MM.1S (cell line): ENCODE data around the gene NAGK.

Experiments
- DNase-seq: peaks from one replicate; pipeline ENCODE4 v3.0.0-alpha.2; 2015
- H2AFZ ChIP-seq: fragments of 300-600 bp; sonication (generic); 2 replicates; pipeline ENCODE4 v1.6.0; 2016; ENCODE audit warnings: antibody characterized with exemption, low read length
- H3F3A ChIP-seq: fragments of 300-600 bp; sonication (generic); 2 replicates; pipeline ENCODE4 v1.6.1; 2016; ENCODE audit warnings: mild to moderate bottlenecking, antibody characterized with exemption, low read length, moderate library complexity, mixed read lengths; ENCODE audit not compliant: insufficient read depth
- H3K27ac ChIP-seq: fragments of 300-600 bp; sonication (generic); 2 replicates; pipeline ENCODE4 v1.5.1; 2016; ENCODE audit warnings: mild to moderate bottlenecking, low read length
- H3K27me3 ChIP-seq: fragments of 300-600 bp; sonication (generic); replicated peaks from 2 replicates; pipeline ENCODE4 v1.6.0; 2016; ENCODE audit warnings: low read length; ENCODE audit not compliant: insufficient read depth
- H3K36me3 ChIP-seq: fragments of 300-600 bp; sonication (generic); replicated peaks from 2 replicates; pipeline ENCODE4 v1.6.1; 2016; ENCODE audit warnings: mild to moderate bottlenecking, low read length, mixed read lengths; ENCODE audit not compliant: insufficient read depth
- H3K4me1 ChIP-seq: fragments of 300-600 bp; sonication (generic); 2 replicates; pipeline ENCODE4 v1.6.1; 2016; ENCODE audit warnings: low read length, mixed read lengths
- H3K4me2 ChIP-seq: fragments of 300-600 bp; sonication (generic); 2 replicates; pipeline ENCODE4 v1.6.0; 2016; ENCODE audit warnings: low read depth, low read length
- H3K4me3 ChIP-seq: fragments of 300-600 bp; sonication (generic); 2 replicates; pipeline ENCODE4 v1.5.1; 2016; ENCODE audit warnings: low read length, mixed read lengths
- H3K79me2 ChIP-seq: fragments of 300-600 bp; sonication (generic); 2 replicates; pipeline ENCODE4 v1.6.1; 2016; ENCODE audit warnings: mixed run types, low read length, mixed read lengths
- H3K9ac ChIP-seq: fragments of 300-600 bp; sonication (generic); 2 replicates; pipeline ENCODE4 v1.6.1; 2016; ENCODE audit warnings: low read length, mixed read lengths
- H3K9me2 ChIP-seq: fragments of 300-600 bp; sonication (generic); replicated peaks from 2 replicates; pipeline ENCODE4 v1.6.1; 2016; ENCODE audit warnings: mild to moderate bottlenecking, low read length, mixed read lengths; ENCODE audit not compliant: insufficient read depth
- H3K9me3 ChIP-seq: fragments of 300-600 bp; sonication (generic); replicated peaks from 2 replicates; pipeline ENCODE4 v1.6.1; 2016; ENCODE audit warnings: mild to moderate bottlenecking, low read length, mixed read lengths; ENCODE audit not compliant: insufficient read depth
- H4K20me1 ChIP-seq: fragments of 300-600 bp; sonication (generic); 2 replicates; pipeline ENCODE4 v1.6.1; 2016; ENCODE audit warnings: mild to moderate bottlenecking, low read length, moderate library complexity, mixed read lengths; ENCODE audit not compliant: insufficient read depth
- CTCF ChIP-seq: fragments of 300-600 bp; sonication (generic); IDR thresholded peaks from 2 replicates; pipeline ENCODE4 v1.5.1; 2016; ENCODE audit warnings: antibody characterized with exemption, low read length, mixed read lengths
- EZH2 ChIP-seq: fragments of 300-600 bp; sonication (generic); optimal IDR thresholded peaks from 2 replicates; pipeline ENCODE3; 2017; ENCODE audit warnings: low read depth, mild to moderate bottlenecking, antibody characterized with exemption, low read length, mixed read lengths
- EZH2phosphoT487 ChIP-seq: fragments of 300-600 bp; sonication (generic); IDR thresholded peaks from 2 replicates; pipeline ENCODE4 v1.6.1; 2018; ENCODE audit warnings: antibody characterized with exemption, low read length

NAGK gene

GRCh38 chr2:71060211-71060610 lies 8.2 kb upstream of the NAGK start:
- Histone ChIP-seq H3K9me2 (no peaks in the 10 kb centered on the region), H3K27ac (no peak overlapping the region), H2AFZ (no peak overlapping the region), H4K20me1 (no peaks in the 10 kb centered on the region), H3K9ac (no peak overlapping the region), H3K36me3 (no peaks in the 10 kb centered on the region), H3F3A (peaks cover 8% of the 10 kb centered on the region; the same call in 1 of the 2 replicates), H3K4me1 (peaks cover 16% of the 10 kb centered on the region), H3K79me2 (no peaks in the 10 kb centered on the region), H3K4me2 (no peak overlapping the region), H3K27me3 (no peaks in the 10 kb centered on the region), H3K9me3 (no peaks in the 10 kb centered on the region), H3K4me3 (no peak overlapping the region)
- no peak for DNase-seq
- TF ChIP-seq EZH2phosphoT487 (no peak), EZH2 (no peak), CTCF (no peak)

- no peaks in the 10 kb centered on the region for H3K79me2 ChIP-seq
- H3K9me2 ChIP-seq = no peaks in the 10 kb centered on the region
- H3K9ac ChIP-seq = no peak overlapping the region
- no peak for TF ChIP-seq EZH2phosphoT487
- TF ChIP-seq EZH2 = no peak
- TF ChIP-seq CTCF = no peak
- H3K27ac ChIP-seq = no peak overlapping the region
- no peaks in the 10 kb centered on the region for H3K27me3 ChIP-seq
- H3F3A ChIP-seq = peaks cover 8% of the 10 kb centered on the region; the same call in 1 of the 2 replicates
- no peak overlapping the region for H3K4me3 ChIP-seq
- no peaks in the 10 kb centered on the region for H4K20me1 ChIP-seq
- no peak for DNase-seq
- no peaks in the 10 kb centered on the region for H3K9me3 ChIP-seq
- H3K4me2 ChIP-seq = no peak overlapping the region
- H2AFZ ChIP-seq = no peak overlapping the region
- H3K36me3 ChIP-seq = no peaks in the 10 kb centered on the region
- H3K4me1 ChIP-seq = peaks cover 19% of the 10 kb centered on the region
Observed at GRCh38 chr2:71060871-71061270, 7.6 kb upstream of the NAGK start.

GRCh38 chr2:71063216-71063615 lies 5.2 kb upstream of the NAGK start:
- Histone ChIP-seq H3K4me3 (no peak overlapping the region), H3K27ac (no peak overlapping the region), H3K27me3 (no peaks in the 10 kb centered on the region), H2AFZ (no peak overlapping the region), H3K9me3 (no peaks in the 10 kb centered on the region), H3K79me2 (no peaks in the 10 kb centered on the region), H3K9ac (no peak overlapping the region), H3K4me2 (no peak overlapping the region), H3K36me3 (no peaks in the 10 kb centered on the region), H4K20me1 (no peaks in the 10 kb centered on the region), H3F3A (peaks cover 8% of the 10 kb centered on the region; the same call in 1 of the 2 replicates), H3K4me1 (peaks cover 23% of the 10 kb centered on the region), H3K9me2 (no peaks in the 10 kb centered on the region)
- TF ChIP-seq EZH2 = no peak
- no peak for TF ChIP-seq CTCF
- TF ChIP-seq EZH2phosphoT487 = no peak
- DNase-seq = no peak
